DMS153 treated with DMSO at 0.1 percent for 48 hours (cell line): Measurements from ENCODE around the gene GNG7.
A peak's percentile ranks its signal among the peaks of the same experiment; 100 is the strongest.
"Not testable (repeated sequence)": the region's sequence is repeated elsewhere in the genome, so short reads cannot be mapped to it uniquely, and the experiment has no call there.

ENCODE experiments used
- DNase-seq: peaks from one replicate; lab custom pipeline; 2025; ENCODE audit not compliant: unreplicated experiment; lab: John Stamatoyannopoulos, UW

GNG7 gene

DNA sequence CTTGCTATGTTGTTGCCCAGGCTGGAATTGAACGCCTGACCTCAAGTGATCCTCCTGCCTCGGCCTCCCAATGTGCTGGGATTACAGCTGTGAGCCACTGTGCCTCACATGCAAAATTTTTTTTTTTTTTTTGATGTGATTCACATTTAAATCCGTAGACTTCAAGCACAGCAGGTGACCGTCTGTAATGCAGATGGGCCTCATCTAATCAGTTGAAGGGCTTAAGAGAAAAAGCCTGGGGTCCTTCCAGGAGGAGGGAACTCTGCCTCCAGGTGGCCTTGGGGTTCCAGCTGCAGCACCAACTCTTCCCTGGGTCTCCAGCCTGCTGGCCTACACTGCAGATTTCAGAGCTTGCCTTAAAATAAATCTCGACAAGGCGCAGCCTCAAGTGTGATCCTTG lies 183.0 kb downstream of the GNG7 start:
- no peak for DNase-seq

DNA sequence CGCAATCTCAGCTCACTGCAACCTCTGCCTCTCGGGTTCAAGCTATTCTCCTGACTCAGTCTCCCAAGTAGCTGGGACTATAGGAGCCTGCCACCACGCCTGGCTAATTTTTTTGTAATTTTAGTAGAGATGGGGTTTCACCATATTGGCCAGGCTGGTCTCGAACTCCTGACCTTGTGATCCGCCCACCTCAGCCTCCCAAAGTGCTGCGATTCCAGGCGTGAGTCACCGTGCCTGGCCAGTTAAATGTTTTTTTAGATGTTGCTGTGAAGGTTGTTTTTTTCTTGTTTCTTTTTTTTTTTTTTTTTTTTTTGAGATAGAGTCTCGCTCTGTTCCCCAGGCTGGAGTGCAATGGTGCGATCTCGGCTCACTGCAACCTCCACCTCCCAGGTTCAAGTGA lies 183.6 kb downstream of the GNG7 start:
- not testable (repeated sequence) for DNase-seq

DNA sequence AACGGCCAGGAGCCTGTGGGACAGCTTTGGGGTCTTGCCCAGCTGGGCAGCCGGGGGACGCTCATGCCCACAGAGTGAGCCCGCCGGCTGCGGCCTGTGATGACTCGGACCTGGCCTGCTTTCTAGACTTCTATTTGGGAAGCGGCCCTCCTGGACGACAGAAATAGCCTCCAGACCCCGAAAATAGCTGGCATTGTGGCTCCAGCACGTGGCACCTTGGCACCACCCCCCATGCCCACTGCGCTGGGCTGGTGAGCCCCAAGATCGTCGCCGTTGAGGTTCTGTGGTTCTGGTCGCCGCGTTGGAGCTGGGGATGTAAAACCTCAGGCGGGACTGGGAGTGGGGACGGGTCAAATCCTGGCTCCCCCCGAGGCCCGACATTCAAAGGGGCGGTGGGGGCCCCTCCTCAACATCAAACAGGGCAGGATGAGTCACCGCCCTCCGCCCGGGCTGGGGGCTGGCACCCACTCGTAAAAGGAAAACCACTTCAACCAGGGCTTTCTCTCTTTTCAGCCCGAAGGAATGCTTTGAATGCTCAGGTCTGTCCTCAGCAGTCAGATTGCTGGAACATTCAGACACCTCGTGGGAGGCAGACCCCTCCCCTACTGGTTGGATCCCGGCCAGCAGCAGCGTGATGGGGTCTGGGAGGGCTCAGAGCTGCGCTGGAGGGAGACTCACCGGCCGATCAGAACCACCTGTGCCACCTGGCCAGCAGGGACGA lies 184.5 kb downstream of the GNG7 start:
- DNase-seq = no peak

DNA sequence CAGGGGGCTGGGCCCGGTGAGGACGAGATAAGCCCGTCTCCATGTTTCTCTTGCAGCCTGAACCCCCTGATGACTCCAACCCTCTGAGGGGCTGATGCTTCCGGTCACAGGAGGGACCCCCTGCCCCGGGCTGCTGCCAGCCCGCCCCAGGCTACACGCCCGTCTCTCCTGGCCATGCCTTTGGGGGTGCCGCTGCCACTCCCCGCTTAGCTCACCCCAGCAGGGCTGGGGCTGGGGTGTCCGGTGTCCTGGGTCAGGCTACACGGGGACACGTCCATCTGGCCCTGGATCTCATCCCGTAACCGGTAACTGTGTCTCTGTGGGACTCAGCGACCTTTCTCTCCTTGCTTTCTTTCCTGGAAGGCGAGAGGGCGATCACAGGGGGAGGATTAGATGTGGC lies 185.8 kb downstream of the GNG7 start:
- no peak for DNase-seq

GRCh38 chr19:2514981-2515518 lies 187.4 kb downstream of the GNG7 start:
- no peak for DNase-seq

DNA sequence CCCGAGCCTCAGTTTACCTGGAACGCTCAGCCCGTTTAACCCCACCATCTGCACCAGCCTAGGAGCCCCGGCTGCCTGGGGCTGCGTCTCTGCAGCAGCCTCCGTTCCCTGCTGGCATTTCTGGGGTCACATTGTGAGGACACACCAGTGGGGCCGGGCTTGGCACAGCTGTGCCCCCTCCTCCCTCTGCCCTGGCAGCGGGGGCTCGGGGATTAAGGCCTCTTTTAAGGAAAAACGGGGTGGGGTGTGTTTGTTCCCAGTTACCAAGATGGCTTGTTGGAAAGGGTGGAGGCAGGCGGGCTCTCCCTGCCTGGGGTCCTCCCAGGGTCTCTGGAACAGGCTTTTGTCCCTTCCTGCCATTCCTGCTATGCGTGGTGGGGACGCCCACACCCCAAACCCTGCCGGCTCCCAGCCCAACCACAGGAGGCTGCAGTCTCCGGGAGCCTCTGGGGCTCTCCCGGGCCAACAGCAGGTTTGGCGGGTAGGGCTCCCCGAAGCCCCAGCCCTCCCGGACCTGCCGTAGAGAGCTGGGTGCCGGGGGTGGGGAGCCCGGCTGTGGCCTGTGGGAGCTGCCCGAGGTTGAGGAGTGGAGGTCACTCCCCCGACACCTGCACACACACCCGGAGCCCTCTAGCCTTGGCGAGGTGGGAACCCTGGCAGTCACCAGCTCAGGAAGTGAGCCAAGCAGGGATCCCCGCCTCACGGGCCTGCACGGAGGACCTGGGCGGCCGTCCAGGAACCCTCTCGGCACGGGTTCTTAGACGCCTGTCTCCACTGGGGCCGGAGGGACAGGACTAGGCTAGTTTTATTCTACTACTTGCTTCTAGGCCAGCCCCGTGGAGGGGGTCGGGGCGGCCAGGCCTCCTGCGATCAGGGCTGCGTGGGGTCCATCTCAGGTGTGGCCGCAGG lies 189.7 kb downstream of the GNG7 start:
- DNase-seq = no peak

DNA sequence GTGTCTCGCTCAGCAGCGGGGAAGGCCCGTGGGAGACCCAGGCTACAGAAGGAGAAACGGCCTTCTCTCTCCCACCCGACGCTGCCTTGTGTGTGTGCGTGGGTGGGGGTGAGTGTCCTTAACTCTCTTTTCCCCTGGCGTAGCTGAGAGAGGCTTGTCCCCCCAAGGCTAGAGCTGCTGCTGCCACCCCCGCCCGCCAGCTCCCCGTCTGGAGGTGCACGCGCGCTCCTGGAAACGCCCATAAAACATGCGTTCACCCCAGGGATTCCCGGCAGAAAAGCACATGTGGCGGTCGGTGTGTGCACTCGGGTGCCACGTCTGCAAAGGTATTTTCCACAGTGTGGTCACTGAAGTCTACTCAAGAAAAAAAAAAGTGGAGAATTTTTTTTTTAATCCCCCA lies 190.5 kb downstream of the GNG7 start:
- DNase-seq = no peak

GRCh38 chr19:2511570-2511969 lies 190.9 kb downstream of the GNG7 start:
- DNase-seq = no peak

- DNase-seq = no peak
These were observed 193.4 kb downstream of the GNG7 start for GRCh38 chr19:2509096-2509495.

GRCh38 chr19:2507109-2507508 lies 195.4 kb downstream of the GNG7 start:
- DNase-seq = peak; percentile 93

- not testable (repeated sequence) for DNase-seq
These were observed 195.8 kb downstream of the GNG7 start for GRCh38 chr19:2506656-2507055.

DNA sequence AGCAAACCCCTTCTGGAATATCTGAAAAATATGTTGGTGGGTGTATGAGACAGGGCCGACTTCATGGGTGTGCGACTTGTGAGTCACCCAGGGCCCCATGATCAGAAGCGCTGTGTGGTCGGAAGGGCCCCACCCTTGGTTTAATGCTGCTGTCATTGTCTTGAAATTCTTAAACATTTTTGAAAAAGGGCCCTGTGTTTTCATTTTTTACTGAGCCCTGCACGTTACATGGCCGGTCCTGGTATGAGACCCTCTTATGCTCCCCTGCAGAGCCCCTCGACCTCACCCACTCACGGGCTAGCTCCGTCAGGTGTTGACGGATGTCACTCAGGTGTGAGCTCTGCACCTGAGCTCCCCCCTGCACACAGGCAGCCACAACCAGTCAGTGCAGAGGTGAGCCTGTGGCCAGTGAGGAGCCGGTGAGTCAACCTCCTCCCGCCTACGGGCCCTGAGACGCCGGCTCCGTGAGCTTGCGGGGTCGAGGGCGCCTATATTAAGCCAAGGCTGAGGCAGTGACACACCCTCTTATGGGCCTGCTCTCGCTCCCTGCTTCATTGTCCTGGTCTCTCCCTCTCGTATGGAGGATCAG lies 198.9 kb downstream of the GNG7 start:
- no peak for DNase-seq

- no peak for DNase-seq
These were observed 201.6 kb downstream of the GNG7 start for GRCh38 chr19:2500841-2501261.

GRCh38 chr19:2500156-2500555 lies 202.3 kb downstream of the GNG7 start:
- no peak for DNase-seq

GRCh38 chr19:2497186-2497585 lies 205.3 kb downstream of the GNG7 start:
- no peak for DNase-seq

- no peak for DNase-seq
These were observed 206.7 kb downstream of the GNG7 start for GRCh38 chr19:2495651-2496316.

- no peak for DNase-seq
These were observed 207.3 kb downstream of the GNG7 start for GRCh38 chr19:2495130-2495641.

DNA sequence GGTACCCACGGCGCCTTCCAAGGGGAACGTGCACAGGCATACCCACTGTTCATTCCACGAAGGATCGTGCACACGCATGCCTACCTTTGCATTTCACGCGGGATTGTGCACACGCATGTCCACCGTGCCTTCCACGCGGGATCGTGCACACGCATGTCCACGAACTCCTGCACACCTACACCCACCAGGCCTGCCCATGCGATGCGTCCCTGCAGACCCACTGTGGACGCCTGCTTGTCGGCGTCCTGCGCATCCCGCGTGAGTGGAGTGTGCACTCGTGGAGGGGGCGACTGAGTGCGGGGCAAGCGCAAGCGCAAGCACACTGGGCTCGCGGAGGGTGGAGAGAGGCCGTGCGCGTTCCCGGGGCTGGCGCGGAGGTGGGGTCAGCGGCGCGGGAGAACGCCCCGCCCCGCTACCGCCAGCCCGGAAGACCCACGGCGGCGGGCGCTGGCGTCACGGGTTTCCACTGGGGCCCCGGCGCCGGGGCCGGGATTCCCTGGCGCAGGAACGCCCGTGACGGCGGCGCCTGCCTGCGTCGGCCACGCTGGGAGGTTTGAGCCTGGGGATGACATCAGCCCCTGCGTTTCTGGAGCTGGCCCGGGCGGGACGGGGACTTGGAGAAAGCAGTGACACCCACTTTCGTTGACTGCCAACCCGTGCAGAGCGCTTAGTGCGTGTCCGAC lies 207.9 kb downstream of the GNG7 start:
- DNase-seq = peak; percentile 18

DNA sequence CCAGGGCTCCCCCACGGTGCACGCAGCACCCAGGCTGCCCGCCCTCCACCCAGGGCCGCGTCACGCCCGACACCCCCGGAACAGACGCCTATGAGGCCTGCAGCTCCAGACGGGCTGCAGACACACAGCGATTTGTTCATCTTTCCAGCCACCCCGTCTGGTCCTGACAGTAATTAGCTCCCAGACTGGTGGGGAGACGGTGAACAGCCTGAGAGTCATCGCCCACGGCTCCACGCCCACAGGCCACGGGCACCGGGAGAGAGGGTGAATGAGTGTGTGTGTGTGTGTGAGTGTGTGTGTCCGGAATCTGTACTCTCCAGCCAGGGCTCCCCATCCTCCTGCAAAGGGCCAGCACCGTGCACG lies 208.4 kb downstream of the GNG7 start:
- DNase-seq = no peak

GRCh38 chr19:2493448-2493847 lies 209.0 kb downstream of the GNG7 start:
- DNase-seq = not testable (repeated sequence)
